ENCODE results near the gene ISY1.

DNA sequence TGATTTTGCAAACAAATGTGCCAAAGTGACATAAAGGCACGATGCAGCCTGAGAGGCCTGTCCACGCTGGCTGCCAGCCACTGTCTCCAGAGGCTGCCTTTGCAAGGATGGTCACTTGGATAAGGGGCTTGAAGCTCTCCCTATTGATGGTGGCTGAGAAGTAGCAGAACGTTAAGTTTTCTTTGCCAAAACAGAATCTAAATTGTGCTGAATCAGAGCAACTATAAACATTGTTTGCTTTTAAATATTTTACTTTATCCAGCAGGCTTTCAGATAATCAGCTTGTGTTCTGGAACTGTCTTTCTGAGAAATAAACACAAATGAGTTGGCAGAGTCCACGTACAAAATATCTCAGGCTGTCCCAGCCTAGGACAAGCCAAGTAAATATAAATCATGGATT is 46.6 kb upstream of the ISY1 start:
- TF ChIP-seq, protein P1, sequence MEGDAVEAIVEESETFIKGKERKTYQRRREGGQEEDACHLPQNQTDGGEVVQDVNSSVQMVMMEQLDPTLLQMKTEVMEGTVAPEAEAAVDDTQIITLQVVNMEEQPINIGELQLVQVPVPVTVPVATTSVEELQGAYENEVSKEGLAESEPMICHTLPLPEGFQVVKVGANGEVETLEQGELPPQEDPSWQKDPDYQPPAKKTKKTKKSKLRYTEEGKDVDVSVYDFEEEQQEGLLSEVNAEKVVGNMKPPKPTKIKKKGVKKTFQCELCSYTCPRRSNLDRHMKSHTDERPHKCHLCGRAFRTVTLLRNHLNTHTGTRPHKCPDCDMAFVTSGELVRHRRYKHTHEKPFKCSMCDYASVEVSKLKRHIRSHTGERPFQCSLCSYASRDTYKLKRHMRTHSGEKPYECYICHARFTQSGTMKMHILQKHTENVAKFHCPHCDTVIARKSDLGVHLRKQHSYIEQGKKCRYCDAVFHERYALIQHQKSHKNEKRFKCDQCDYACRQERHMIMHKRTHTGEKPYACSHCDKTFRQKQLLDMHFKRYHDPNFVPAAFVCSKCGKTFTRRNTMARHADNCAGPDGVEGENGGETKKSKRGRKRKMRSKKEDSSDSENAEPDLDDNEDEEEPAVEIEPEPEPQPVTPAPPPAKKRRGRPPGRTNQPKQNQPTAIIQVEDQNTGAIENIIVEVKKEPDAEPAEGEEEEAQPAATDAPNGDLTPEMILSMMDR (IDR thresholded peaks at IDR 0.05; ENCODE audit: low read length) = no peak
- TF ChIP-seq EZH2 (IDR thresholded peaks at IDR 0.05; ENCODE audit: borderline replicate concordance, low read length) = no peak
